Measurements from ENCODE around the gene ANXA7. TPM values are rescaled to one million over a fixed set of nuclear protein-coding genes. Genes with fewer than 3 reads are reported as not detected.

ANXA7 gene
- 106 and 119 TPM in 2 replicates for total RNA-seq (2012; rRNA removed)

DNA sequence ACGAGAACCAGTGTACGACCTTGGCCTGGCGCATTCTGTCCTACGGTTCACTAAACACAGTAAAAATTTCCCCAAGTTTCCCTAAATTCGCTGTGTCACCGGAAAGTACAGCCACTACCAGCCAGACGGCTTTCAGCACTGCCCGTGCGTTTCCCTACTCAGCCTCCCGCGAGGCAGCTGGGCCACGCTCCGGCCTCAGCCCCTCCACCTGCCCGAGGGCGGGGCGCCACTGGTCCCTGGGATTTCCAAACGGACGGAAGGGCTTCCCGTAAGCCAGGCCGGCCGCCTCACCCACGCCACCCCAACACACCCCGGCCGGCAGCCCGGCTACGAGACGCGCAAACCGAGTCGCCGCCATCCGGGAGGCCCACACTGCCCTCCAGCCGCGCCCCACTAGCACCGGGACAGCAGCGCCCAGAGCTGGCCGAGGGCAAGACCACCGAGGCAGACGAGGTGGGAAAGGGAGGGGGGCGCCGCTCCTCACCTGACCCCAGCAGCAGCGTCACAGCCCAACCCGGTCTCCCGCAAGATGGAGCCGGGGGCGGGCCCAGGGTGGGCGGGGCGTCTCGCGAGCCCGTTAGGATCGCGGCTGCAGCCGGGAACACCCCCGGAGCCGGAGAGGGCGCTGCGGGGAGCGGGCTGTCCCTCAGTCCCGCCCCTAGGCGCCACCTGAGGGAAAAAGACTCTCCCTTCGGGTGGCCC is at the start of gene ANXA7:
Gene ANXA7, minus strand, starts transcription at position 531 of the 702 bp plus-strand sequence. CDS start 13,202 bp downstream, outside the sequence.
- Histone ChIP-seq H3K27me3 (ENCODE audit: control insufficient read depth, insufficient read depth, low read length) (no peaks in the 10 kb centered on the region), H3K4me1 (ENCODE audit: control insufficient read depth, insufficient read depth, low read length) (peaks cover 12% of the 10 kb centered on the region)

DNA sequence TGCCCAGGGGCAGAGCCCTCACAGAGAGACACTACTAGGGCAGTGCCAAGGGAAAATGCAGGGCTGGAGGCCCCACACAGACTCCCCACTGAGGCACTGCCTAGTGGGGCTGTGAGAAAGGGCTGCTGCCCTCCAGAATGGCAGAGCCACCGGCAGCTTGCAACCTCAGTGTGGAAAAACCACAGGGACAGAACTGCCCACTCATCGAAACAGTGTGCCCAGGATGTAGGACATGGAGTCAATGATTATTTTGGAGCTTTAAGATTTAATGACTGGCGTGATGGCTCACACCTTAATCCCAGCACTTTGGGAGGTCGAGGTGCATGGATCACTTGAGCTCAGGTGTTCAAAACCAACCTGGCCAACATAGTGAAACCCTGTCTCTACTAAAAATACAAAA is 47.0 kb upstream of the ANXA7 start:
- H3K9ac ChIP-seq (ENCODE audit: low read depth, low read length): no peak overlapping the region
- no peaks in the 10 kb centered on the region for H3K9me3 ChIP-seq (replicated peaks; ENCODE audit: low read length)
- peaks cover 30% of the 10 kb centered on the region for H3K36me3 ChIP-seq (ENCODE audit: insufficient read depth, low read length)
- H3K4me1 ChIP-seq (ENCODE audit: control insufficient read depth, insufficient read depth, low read length): no peaks in the 10 kb centered on the region
- no peak overlapping the region for H3K4me3 ChIP-seq (ENCODE audit: low read length)
- no peaks in the 10 kb centered on the region for H3K27me3 ChIP-seq (ENCODE audit: control insufficient read depth, insufficient read depth, low read length)
- no peak overlapping the region for H3K4me2 ChIP-seq (ENCODE audit: low read length)

More for the DNA sequence above, at the start of gene ANXA7:
- Histone ChIP-seq H3K4me2 (ENCODE audit: low read length) (peak within 1 kb of the TSS; percentile 87), H3K9me3 (replicated peaks; ENCODE audit: low read length) (no peaks in the 10 kb centered on the region), H3K4me3 (ENCODE audit: low read length) (peak within 1 kb of the TSS; percentile 91), H3K36me3 (ENCODE audit: insufficient read depth, low read length) (no peaks in the 10 kb centered on the region), H3K9ac (ENCODE audit: low read depth, low read length) (peak within 1 kb of the TSS; percentile 94)

DNA sequence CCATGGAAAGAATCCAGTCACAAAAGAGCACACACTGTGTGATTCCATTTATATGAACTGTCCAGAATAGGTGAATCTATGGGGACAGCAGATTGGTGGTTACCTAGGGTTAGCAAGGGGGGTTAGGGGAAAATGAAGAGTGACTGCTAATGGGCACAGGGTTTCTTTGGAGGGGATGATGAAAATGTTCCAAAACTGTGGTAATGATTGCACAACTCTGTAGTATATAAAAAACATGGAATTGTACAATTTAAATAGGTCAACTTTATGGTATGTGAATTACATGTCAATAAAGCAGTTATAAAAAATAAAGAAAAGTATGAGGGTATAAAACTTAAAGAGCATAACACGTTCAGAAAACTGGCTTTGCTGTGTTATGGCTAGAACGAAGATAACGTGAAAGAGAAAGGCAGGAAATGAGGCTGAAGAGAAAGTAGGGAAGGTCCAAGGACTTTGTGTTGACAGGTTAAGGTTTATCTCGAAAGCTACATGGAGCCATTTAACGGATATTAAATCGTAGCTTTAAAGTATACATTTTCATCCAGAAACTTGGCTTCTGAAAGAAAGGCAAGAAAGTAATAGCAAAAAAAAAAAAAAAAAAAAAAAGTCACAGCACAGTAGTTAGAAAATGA is 45.9 kb upstream of the ANXA7 start:
- peaks cover 26% of the 10 kb centered on the region for H3K36me3 ChIP-seq (ENCODE audit: insufficient read depth, low read length)
- H3K4me3 ChIP-seq (ENCODE audit: low read length): no peak overlapping the region
- no peaks in the 10 kb centered on the region for H3K9me3 ChIP-seq (replicated peaks; ENCODE audit: low read length)
- H3K4me2 ChIP-seq (ENCODE audit: low read length): no peak overlapping the region
- H3K27me3 ChIP-seq (ENCODE audit: control insufficient read depth, insufficient read depth, low read length): no peaks in the 10 kb centered on the region
- no peaks in the 10 kb centered on the region for H3K4me1 ChIP-seq (ENCODE audit: control insufficient read depth, insufficient read depth, low read length)
- H3K9ac ChIP-seq (ENCODE audit: low read depth, low read length): no peak overlapping the region

DNA sequence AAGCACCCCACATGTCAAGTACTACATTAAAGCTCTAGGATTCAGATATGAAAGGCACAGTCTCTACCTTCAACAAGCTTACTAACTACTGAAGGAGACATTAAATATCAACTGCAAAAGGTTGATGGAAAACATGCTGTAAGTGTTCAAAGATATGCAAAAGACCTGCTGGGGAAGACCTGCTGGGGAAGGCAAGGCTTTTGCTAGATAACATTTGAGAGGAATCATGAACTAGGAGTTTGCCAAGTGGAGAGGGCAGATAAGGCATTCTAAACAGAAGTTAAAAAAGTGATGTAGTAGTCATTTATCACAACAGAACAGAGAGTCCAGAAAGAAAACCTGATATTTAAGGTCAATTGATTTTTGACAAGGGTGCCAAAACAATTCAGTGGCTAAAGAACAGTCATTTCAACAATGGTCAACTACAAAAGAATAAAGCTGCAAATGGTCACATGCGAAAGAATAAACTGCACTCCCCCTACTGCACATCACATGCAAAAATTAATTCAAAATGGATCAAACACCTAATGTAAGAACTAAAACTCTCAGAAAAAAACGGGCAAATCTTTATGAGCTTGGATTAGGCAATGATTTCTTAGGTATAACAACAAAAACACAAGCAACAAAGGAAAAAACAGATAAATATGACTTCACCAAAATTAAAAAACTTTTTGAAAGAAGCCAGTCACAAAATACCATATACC is 42.5 kb upstream of the ANXA7 start:
- no peaks in the 10 kb centered on the region for H3K27me3 ChIP-seq (ENCODE audit: control insufficient read depth, insufficient read depth, low read length)
- H3K4me2 ChIP-seq (ENCODE audit: low read length): no peak overlapping the region
- no peaks in the 10 kb centered on the region for H3K4me1 ChIP-seq (ENCODE audit: control insufficient read depth, insufficient read depth, low read length)
- H3K4me3 ChIP-seq (ENCODE audit: low read length): no peak overlapping the region
- H3K9me3 ChIP-seq (replicated peaks; ENCODE audit: low read length): no peaks in the 10 kb centered on the region
- H3K36me3 ChIP-seq (ENCODE audit: insufficient read depth, low read length): peaks cover 34% of the 10 kb centered on the region
- no peak overlapping the region for H3K9ac ChIP-seq (ENCODE audit: low read depth, low read length)

DNA sequence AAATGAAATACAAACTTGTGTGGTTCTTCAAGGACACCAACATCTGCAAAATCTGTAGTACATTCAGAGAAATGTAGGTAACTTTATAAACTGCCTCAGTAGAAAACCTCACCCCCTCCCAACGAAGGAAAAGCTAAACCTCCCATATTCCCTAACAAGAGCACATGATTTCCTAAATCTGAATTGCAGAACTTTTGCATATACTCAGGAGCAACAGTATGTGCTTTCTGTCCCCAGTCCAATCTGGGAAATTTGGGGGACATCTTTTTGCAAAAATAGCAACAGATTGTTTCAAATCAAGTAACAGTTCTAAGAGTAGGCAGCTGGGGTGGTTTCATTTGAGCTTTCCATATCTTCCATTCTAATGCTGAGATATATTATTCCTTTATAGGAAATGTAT is 35.3 kb upstream of the ANXA7 start:
- H3K4me1 ChIP-seq (ENCODE audit: control insufficient read depth, insufficient read depth, low read length): no peaks in the 10 kb centered on the region
- H3K9ac ChIP-seq (ENCODE audit: low read depth, low read length): no peak overlapping the region
- no peaks in the 10 kb centered on the region for H3K27me3 ChIP-seq (ENCODE audit: control insufficient read depth, insufficient read depth, low read length)
- H3K36me3 ChIP-seq (ENCODE audit: insufficient read depth, low read length): peaks cover 23% of the 10 kb centered on the region
- no peaks in the 10 kb centered on the region for H3K9me3 ChIP-seq (replicated peaks; ENCODE audit: low read length)
- no peak overlapping the region for H3K4me3 ChIP-seq (ENCODE audit: low read length)
- no peak overlapping the region for H3K4me2 ChIP-seq (ENCODE audit: low read length)

DNA sequence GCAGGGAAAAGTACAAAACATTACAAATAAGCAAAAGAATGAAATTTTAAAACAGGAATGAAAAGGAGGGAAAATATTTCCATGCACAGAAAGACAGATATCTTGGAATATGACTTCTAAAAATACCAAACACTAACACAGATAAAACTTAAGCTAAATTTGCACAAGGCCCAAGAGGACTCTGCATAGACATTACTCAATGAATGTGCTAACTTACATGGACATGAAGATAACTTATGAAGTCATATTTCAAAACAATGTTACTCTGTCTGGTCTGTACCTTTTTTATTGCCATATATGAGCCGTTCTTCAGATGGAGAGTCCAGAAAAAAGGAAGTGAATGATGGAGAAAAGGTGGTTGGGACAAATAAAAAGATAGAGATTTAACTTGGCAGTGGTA is 34.5 kb upstream of the ANXA7 start:
- H3K9ac ChIP-seq (ENCODE audit: low read depth, low read length): no peak overlapping the region
- no peak overlapping the region for H3K4me2 ChIP-seq (ENCODE audit: low read length)
- no peak overlapping the region for H3K4me3 ChIP-seq (ENCODE audit: low read length)
- H3K9me3 ChIP-seq (replicated peaks; ENCODE audit: low read length): no peaks in the 10 kb centered on the region
- H3K36me3 ChIP-seq (ENCODE audit: insufficient read depth, low read length): peaks cover 17% of the 10 kb centered on the region
- H3K4me1 ChIP-seq (ENCODE audit: control insufficient read depth, insufficient read depth, low read length): no peaks in the 10 kb centered on the region
- no peaks in the 10 kb centered on the region for H3K27me3 ChIP-seq (ENCODE audit: control insufficient read depth, insufficient read depth, low read length)

DNA sequence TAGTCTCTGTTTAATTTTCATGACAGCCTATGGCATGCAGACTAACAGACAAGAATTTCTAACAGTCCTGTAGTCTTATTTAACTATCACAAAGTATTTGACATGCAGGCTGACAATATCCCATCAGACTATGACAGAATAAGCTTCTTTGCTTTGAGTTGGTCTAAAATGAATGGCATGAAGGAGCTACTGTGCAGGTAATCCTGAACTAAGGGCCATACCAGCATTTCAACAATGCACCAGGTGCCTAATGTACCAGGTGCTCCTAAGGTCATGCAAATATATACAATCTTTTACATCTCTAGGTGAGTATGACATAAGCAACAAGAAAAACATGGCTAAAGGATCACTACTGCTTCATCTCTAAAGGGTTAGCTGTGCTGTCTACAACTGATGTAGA is 33.1 kb upstream of the ANXA7 start:
- H3K4me1 ChIP-seq (ENCODE audit: control insufficient read depth, insufficient read depth, low read length): no peaks in the 10 kb centered on the region
- peaks cover 14% of the 10 kb centered on the region for H3K36me3 ChIP-seq (ENCODE audit: insufficient read depth, low read length)
- no peak overlapping the region for H3K9ac ChIP-seq (ENCODE audit: low read depth, low read length)
- H3K27me3 ChIP-seq (ENCODE audit: control insufficient read depth, insufficient read depth, low read length): no peaks in the 10 kb centered on the region
- no peaks in the 10 kb centered on the region for H3K9me3 ChIP-seq (replicated peaks; ENCODE audit: low read length)
- no peak overlapping the region for H3K4me3 ChIP-seq (ENCODE audit: low read length)
- no peak overlapping the region for H3K4me2 ChIP-seq (ENCODE audit: low read length)

DNA sequence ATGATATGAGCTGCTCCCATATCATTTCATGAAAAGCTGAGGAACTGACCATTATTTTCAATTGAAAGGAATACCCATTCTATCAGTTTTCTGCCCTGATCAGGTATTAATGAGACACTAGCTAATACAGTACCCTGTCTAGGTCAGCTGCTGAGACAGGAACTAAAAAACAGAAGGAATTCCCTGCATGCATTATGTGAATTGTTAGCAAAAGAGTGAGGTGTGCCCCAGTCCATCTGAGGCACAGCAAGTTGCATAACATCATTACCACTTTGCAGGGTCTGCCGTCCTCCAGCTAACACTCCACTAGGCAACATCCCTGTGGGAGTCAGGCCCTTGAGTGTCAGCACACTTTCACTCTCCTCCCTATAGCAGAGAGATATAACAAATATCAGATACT is 30.6 kb upstream of the ANXA7 start:
- no peaks in the 10 kb centered on the region for H3K27me3 ChIP-seq (ENCODE audit: control insufficient read depth, insufficient read depth, low read length)
- H3K9ac ChIP-seq (ENCODE audit: low read depth, low read length): no peak overlapping the region
- peaks cover 14% of the 10 kb centered on the region for H3K4me1 ChIP-seq (ENCODE audit: control insufficient read depth, insufficient read depth, low read length)
- peaks cover 16% of the 10 kb centered on the region for H3K36me3 ChIP-seq (ENCODE audit: insufficient read depth, low read length)
- H3K4me3 ChIP-seq (ENCODE audit: low read length): no peak overlapping the region
- no peak overlapping the region for H3K4me2 ChIP-seq (ENCODE audit: low read length)
- H3K9me3 ChIP-seq (replicated peaks; ENCODE audit: low read length): no peaks in the 10 kb centered on the region

DNA sequence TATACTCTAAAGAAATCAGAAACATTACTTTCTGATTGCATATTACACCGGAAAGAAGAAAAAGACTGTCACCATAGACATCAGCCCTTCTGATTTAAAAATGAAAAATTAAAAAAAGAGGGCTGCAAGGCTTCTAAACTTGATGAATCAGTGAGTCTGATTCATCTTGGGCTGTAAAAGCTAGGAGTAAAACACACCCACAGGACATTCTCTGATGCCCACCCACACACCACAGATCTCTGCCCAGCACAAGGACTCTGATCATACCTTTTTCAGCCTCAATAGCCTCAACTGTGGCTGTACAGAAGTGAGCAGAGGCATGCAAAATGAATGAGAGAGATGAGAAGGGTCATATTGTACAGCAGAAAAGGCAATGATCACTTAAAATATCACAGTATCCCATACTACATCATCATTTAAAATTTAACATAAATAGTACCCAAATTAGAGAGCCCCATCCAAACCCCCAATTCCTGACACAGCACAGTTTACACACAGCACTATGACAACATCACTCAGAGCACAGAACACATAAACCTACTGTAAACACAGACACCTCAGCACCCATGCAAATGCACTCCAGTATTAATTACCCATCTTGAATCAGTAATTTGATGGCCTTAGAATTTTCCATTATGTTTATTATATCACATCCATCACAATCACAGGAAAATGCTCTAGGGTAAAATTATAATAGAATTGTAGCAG is 25.9 kb upstream of the ANXA7 start:
- Histone ChIP-seq H3K27me3 (ENCODE audit: control insufficient read depth, insufficient read depth, low read length) (no peaks in the 10 kb centered on the region), H3K4me1 (ENCODE audit: control insufficient read depth, insufficient read depth, low read length) (peaks cover 29% of the 10 kb centered on the region), H3K36me3 (ENCODE audit: insufficient read depth, low read length) (peaks cover 33% of the 10 kb centered on the region), H3K9ac (ENCODE audit: low read depth, low read length) (peak overlapping the region; percentile 41), H3K9me3 (replicated peaks; ENCODE audit: low read length) (no peaks in the 10 kb centered on the region), H3K4me3 (ENCODE audit: low read length) (peak overlapping the region; percentile 40), H3K4me2 (ENCODE audit: low read length) (peak overlapping the region; percentile 74)

DNA sequence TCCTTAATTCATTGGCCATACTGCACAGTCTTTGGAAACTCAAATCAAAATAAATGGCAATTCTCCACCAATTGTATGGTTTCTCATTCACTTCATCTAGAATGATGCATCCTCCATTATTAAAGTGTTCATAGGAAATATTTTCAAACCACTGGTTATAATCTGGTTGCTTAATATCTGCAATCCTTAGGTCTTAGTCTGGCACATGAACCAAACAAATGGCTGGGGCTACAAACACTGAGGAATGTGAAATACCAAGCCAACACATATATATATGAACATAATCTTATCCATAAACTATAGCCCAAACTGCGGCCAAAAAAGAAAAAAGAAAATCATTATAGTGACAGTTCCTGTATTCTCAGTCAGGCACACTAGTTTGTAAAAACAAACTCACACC is 25.2 kb upstream of the ANXA7 start:
- Histone ChIP-seq H3K9me3 (replicated peaks; ENCODE audit: low read length) (no peaks in the 10 kb centered on the region), H3K4me1 (ENCODE audit: control insufficient read depth, insufficient read depth, low read length) (peaks cover 29% of the 10 kb centered on the region), H3K36me3 (ENCODE audit: insufficient read depth, low read length) (peaks cover 31% of the 10 kb centered on the region), H3K9ac (ENCODE audit: low read depth, low read length) (peak overlapping the region; percentile 41), H3K27me3 (ENCODE audit: control insufficient read depth, insufficient read depth, low read length) (no peaks in the 10 kb centered on the region), H3K4me3 (ENCODE audit: low read length) (peak overlapping the region; percentile 40), H3K4me2 (ENCODE audit: low read length) (peak overlapping the region; percentile 74)

DNA sequence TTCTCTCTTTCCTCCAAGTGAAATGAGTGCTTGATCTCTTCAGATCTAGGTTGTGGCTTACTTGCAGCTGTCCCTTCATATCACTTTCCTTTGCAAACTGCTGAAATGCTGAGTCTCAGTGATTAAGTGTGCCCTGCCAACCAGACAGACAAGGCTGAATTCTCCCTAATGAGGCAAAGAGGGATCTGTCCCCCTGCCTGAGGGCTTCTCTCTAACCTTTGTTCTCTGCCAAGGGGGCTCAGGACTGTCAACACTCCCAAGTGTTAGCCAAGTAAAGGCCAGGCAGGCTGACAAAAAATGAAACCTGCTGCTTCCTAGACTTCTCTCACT is 19.6 kb upstream of the ANXA7 start, which contains the start of gene MSS51:
Gene MSS51, minus strand, starts transcription at position 24 of the 330 bp plus-strand sequence. CDS start 5,277 bp downstream, outside the sequence.
- Histone ChIP-seq H3K27me3 (ENCODE audit: control insufficient read depth, insufficient read depth, low read length) (no peaks in the 10 kb centered on the region), H3K9ac (ENCODE audit: low read depth, low read length) (no peak within 1 kb of the TSS), H3K4me2 (ENCODE audit: low read length) (no peak within 1 kb of the TSS), H3K9me3 (replicated peaks; ENCODE audit: low read length) (no peaks in the 10 kb centered on the region), H3K36me3 (ENCODE audit: insufficient read depth, low read length) (peaks cover 37% of the 10 kb centered on the region), H3K4me3 (ENCODE audit: low read length) (no peak within 1 kb of the TSS), H3K4me1 (ENCODE audit: control insufficient read depth, insufficient read depth, low read length) (peaks cover 6% of the 10 kb centered on the region)
